Measurements from ENCODE around the gene TRPV2. TPM values are rescaled to one million over a fixed set of nuclear protein-coding genes. Genes with fewer than 3 reads are reported as not detected.

Gene TRPV2
- total and polyA plus RNA-seq, 9 of the 15 experiments (the other 6 are each of a cell fraction or from before 2014, with no cell fraction given) = 10.0 to 97.5 (median 30.3) TPM

DNA sequence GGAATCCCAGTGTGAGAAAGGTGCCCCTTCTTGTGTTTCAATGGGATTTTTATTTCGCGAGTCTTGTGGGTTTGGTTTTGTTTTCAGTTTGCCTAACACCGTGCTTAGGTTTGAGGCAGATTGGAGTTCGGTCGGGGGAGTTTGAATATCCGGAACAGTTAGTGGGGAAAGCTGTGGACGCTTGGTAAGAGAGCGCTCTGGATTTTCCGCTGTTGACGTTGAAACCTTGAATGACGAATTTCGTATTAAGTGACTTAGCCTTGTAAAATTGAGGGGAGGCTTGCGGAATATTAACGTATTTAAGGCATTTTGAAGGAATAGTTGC is 33.9 kb upstream of the TRPV2 start (continued):
- no peak for TF ChIP-seq NBN (IDR thresholded peaks at IDR 0.05; ENCODE audit: low read depth)
- no peak for TF ChIP-seq PHF21A (IDR thresholded peaks at IDR 0.05; ENCODE audit: borderline replicate concordance, low read depth)
- TF ChIP-seq LCOR (CRISPR knock-in tag; IDR thresholded peaks at IDR 0.05) = no peak
- no peak for TF ChIP-seq EP400 (IDR thresholded peaks at IDR 0.05)
- no peak for TF ChIP-seq PTTG1 (tag; IDR thresholded peaks at IDR 0.05; ENCODE audit: low read depth)
- TF ChIP-seq TEAD2 (tag; IDR thresholded peaks at IDR 0.05) = no peak
- no peak for TF ChIP-seq CBFB (CRISPR knock-in tag; IDR thresholded peaks at IDR 0.05)
- TF ChIP-seq PCBP2 (IDR thresholded peaks at IDR 0.05; ENCODE audit: low read depth, low read length, poor library complexity, severe bottlenecking) = no peak
- no peak for TF ChIP-seq HMG20B (CRISPR knock-in tag; IDR thresholded peaks at IDR 0.05)
- TF ChIP-seq HNRNPL (IDR thresholded peaks at IDR 0.05; ENCODE audit: low read depth, low read length) = 0 out of 2 replicates have a peak, but pooled peaks have one; percentile 4
- TF ChIP-seq E2F1 (CRISPR knock-in tag; IDR thresholded peaks at IDR 0.05) = peak; percentile 34; the same call in 1 of the 2 replicates
- TF ChIP-seq, protein P1, sequence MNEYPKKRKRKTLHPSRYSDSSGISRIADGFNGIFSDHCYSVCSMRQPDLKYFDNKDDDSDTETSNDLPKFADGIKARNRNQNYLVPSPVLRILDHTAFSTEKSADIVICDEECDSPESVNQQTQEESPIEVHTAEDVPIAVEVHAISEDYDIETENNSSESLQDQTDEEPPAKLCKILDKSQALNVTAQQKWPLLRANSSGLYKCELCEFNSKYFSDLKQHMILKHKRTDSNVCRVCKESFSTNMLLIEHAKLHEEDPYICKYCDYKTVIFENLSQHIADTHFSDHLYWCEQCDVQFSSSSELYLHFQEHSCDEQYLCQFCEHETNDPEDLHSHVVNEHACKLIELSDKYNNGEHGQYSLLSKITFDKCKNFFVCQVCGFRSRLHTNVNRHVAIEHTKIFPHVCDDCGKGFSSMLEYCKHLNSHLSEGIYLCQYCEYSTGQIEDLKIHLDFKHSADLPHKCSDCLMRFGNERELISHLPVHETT (CRISPR knock-in tag; conservative IDR thresholded peaks at IDR 0.05 in 1 of 2, IDR thresholded peaks at IDR 0.05 in 1 of 2) = no peak
- no peak for TF ChIP-seq HIVEP1 (CRISPR knock-in tag; IDR thresholded peaks at IDR 0.05)
- TF ChIP-seq BMI1 (IDR thresholded peaks at IDR 0.05; ENCODE audit: low read length) = no peak
- no peak for TF ChIP-seq ZNF830 (CRISPR knock-in tag; IDR thresholded peaks at IDR 0.05)
- no peak for TF ChIP-seq NFIC (IDR thresholded peaks at IDR 0.05)
- no peak for TF ChIP-seq CBX1 (IDR thresholded peaks at IDR 0.05; ENCODE audit: low read depth)
- peak in 1 of 2 experiments; percentile 56; a peak in 3 of 4 replicates for TF ChIP-seq NRF1 (conservative IDR thresholded peaks at IDR 0.05 in 1 of 2, IDR thresholded peaks at IDR 0.05 in 1 of 2)
- TF ChIP-seq ZNF41 (CRISPR knock-in tag; conservative IDR thresholded peaks at IDR 0.05) = no peak
- no peak for TF ChIP-seq NELFE (IDR thresholded peaks at IDR 0.05; ENCODE audit: insufficient read depth, insufficient read length)
- TF ChIP-seq CBX8 (IDR thresholded peaks at IDR 0.05; ENCODE audit: borderline replicate concordance, extremely low read depth, low read depth, low read length, poor library complexity, severe bottlenecking) = no peak
- 0 out of 4 replicates have a peak, but pooled peaks of 1 of the 2 experiments have one; percentile 0 for TF ChIP-seq SRF (CRISPR knock-in tag; IDR thresholded peaks at IDR 0.05)
- TF ChIP-seq ZFP1 (CRISPR knock-in tag; IDR thresholded peaks at IDR 0.05) = no peak
- TF ChIP-seq ZNF511 (CRISPR knock-in tag; IDR thresholded peaks at IDR 0.05) = no peak
- no peak for TF ChIP-seq U2AF2 (optimal IDR thresholded peaks at IDR 0.05; ENCODE audit: low read depth, low read length)
- TF ChIP-seq MTA1 (IDR thresholded peaks at IDR 0.05; ENCODE audit: borderline replicate concordance) = 0 out of 2 replicates have a peak, but pooled peaks have one; percentile 1
- no peak for TF ChIP-seq RCOR1 (IDR thresholded peaks at IDR 0.05; ENCODE audit: borderline replicate concordance in 1 of 2, low read depth in 2 of 2, low read length in 2 of 2)
- TF ChIP-seq NFXL1 (CRISPR knock-in tag; IDR thresholded peaks at IDR 0.05) = no peak
- TF ChIP-seq CBX3 (IDR thresholded peaks at IDR 0.05; ENCODE audit: borderline replicate concordance in 1 of 2, low read length in 2 of 2) = no peak
